GM18858 (cell line): ENCODE results near the gene SEPHS2.
"Not testable (repeated sequence)": the region's sequence is repeated elsewhere in the genome, so short reads cannot be mapped to it uniquely, and the experiment has no call there.

Experiments
- ATAC-seq: cut with Tn5 transposase; IDR thresholded peaks from one replicate; pipeline ENCODE4 v1.9.1; 2021; ENCODE audit not compliant: unreplicated experiment

SEPHS2 gene

DNA sequence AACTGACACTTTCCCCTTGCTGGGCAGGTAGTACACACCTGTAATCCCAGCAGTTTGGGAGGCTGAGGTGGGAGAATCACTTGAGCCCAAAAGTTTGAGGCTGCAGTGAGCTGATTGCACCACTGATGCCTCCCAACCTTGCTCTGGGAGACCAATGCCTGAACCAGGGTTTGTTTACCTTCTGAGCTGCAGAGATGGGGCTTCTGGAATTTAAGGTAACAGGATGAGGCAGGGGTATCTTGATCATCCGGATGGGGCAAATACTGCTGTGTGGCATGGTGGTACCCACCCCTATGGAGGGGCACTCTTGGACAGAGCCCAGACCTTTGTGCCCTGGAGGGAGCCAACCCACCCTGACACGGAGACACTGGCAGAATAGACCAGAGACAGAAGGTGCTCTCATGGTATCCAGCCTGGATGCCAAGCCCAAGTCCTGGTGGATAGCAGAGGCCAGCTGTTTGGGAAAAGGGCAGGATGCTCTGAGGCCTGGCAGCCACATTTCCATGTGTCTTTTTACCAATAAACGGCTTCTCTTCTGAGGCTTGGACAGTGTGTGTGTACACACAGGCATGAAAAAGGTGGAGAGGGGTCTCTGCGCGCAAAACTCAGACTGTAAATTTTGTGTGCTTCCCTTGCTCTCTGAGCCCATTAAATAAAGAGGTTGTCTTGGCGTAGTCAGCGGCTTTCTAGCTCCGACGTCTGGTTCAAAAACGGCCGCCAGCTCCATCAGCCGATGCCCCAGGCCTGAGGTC is 46.1 kb downstream of the SEPHS2 start:
- no peak for ATAC-seq

DNA sequence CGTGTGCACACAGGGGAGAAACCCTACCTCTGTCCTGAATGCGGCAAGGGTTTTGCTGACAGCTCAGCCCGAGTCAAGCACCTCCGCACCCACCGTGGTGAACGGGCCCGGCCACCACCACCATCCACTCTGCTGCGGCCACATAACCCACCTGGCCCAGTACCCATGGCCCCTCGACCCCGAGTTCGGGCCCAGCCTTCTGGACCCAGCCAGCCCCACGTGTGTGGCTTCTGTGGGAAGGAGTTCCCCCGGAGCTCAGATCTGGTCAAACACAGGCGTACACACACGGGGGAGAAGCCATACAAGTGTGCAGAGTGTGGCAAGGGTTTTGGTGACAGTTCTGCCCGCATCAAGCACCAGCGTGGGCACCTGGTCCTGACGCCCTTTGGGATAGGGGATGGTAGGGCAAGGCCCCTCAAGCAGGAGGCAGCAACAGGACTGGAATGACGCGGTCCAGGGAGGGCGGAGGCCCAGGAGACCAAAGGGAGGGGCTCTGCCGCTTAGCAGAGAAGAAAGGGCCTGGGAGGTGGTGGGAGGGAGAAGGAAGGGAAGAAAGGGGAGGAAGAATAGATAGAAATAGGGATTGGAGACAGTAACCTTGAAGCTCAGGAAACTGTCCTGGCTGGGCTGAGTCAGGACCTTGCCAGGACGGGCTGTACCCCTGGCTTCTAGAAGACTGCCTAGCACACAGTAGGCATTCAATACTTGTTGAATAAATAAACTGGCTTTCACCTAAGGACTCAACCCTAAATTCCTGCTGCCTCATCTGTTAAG is 46.8 kb downstream of the SEPHS2 start:
- ATAC-seq = no peak

DNA sequence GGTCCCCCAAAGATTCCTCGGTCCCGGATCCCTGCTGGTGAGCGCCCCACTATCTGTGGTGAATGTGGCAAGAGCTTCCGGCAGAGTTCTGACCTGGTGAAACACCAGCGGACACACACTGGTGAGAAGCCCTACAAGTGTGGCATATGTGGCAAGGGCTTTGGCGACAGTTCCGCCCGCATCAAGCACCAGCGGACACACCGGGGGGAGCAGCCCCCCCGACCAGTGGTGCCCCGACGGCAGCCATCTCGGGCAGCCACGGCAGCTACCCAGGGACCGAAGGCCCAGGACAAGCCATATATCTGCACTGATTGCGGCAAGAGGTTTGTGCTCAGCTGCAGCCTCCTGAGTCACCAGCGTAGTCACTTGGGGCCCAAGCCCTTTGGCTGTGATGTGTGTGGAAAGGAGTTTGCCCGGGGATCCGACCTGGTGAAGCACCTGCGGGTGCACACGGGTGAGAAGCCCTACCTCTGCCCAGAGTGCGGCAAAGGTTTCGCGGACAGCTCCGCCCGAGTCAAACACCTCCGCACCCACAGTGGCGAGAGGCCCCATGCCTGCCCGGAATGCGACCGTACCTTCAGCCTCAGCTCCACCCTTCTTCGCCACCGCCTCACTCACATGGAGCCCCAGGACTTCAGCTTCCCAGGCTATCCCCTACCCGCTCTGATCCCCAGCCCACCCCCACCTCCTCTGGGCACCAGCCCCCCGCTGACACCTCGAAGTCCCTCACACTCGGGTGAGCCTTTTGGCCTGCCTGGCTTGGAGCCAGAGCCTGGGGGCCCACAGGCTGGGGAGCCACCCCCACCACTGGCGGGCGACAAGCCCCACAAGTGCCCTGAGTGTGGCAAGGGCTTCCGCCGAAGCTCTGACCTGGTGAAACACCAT is 47.7 kb downstream of the SEPHS2 start:
- ATAC-seq = no peak

DNA sequence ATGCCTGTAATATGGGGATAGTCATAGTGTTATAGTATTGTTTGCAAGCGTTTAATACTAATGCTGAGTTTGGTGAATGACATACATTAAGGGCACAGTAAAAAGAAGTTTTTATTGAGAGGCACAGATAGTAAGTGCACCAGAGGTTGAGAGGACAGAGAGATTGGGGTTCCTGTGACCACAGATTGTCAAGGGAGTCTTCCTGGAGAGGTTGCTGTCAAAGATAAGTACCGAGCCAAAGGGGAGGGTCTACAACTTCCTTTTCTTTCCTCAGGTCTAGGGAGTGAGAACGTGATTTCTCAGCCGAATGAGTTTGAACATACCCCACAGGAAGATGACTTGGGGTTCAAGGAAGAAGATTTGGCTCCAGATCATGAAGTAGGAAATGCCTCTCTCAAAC is 48.6 kb downstream of the SEPHS2 start:
- ATAC-seq = no peak

DNA sequence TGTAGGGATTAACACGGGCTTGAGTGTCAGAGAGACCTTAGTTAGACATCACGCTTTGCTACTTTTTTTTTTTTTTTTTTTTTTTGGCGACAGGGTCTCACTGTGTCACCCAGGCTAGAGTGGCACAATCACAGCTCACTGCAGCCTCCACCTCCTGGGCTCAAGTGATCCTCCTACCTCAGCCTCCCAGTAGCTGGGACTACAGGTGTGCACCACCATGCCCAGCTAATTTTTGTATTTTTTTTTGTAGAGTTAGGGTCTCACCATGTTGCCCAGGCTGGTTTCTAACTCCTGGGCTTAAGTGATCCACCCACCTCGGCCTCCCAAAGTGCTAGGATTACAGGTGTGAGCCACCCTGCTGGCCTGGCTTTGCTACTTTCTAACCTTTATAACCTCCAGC is 49.0 kb downstream of the SEPHS2 start:
- ATAC-seq = not testable (repeated sequence)

DNA sequence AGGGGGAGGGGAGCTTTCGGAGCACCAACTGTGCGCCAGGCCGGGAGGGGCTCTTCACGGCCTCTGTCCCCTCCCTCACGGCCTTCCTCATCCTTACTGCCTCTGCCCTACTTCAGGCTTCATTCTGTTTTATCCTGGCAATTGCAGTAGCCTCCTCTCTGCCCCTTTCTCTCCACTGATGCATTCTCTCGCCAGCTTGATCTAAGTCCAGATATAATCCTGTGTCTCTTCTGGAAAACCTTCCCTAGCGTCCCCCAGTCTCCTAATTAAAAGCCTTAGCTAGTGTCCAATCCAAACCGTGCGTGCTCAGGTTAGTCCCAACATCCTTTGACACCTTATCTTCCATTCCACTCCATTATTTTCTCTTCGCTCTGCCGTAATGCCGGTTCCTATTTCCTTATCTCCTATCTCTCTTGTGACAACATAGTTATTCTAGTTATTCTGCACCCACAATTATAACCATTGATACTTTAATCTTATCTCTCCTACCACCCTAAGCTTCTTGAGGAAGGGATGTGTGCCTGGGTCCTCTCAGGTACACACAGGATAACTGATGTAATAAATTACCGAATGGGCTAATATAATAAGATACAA is 49.6 kb downstream of the SEPHS2 start:
- ATAC-seq = no peak

DNA sequence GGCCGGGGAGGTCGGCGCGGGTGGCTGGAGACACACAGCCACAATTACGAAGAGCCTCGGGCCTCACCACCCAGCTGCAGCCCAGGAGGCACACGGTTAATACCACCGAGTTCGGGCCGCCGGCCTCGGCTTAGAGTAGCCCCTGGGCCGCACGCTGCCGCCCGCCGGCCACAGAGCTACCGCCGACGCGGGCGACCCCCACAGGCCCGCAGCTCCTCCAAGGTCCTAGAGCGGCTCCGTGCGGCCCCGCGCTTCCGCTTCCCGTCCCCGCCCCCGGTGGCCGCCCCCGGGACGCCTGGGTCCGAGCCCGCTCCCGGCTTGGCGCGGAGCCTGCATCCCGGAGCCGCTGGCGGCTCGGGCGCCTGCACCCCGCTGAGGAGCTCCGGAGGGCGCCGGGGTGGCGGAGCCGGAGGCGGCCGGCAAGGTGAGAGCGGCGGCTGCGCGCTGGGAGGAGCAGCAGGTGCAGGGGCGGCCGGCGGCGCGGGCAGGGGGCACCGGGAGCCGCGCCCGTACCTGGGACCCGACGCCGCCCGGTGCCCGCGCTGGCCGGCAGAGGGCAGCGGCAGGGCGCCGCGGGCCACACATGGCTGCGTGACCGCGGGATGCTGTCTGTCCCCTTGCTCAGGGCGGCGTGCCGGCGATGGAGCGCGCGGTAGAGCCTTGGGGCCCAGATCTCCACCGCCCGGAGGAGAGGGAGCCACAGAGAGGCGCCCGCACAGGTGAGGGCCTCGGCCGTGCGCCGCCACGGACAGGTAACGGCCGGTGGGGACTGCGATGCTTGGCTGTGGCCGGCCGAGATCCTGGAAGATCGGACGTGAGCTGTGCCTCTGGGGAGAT is 50.3 kb downstream of the SEPHS2 start, which contains the start of gene ZNF48:
ZNF48 (plus strand) TSS at position 266 of the 837 bp plus-strand sequence; CDS start at position 641, 375 bp downstream.
- ATAC-seq = peak; percentile 60

DNA sequence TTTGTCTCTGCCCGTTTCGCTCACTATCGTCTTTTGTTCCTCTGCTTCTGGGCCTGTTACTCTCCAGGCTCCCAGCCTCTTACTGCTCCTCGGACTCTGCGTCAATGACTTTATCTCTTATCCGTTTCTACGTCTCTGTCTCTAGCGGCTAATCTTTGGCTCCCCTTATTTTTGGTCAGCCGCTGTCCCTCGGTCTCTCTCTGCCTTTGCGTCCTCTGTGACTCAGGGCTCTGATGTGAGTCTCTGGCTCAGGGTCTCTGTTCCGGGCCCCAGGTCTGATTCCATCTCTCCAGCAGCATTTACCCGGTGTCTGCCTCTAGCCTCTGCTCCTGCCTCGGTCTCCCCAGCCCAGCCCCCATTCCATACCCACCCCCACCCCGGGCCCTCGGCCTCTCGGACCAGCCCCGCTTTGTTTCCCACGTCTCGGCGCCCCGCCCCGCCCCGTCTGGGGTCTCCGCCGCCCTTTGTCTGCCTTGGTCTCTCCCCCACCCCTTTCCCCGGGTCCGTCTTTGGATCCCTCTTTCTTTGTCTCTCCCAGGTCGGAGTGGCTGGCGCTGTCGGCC is 51.0 kb downstream of the SEPHS2 start:
- no peak for ATAC-seq
